AML-193 (cell line): Measurements from ENCODE around the gene BIRC7.
"Not testable (repeated sequence)": the region's sequence is repeated elsewhere in the genome, so short reads cannot be mapped to it uniquely, and the experiment has no call there.

Source experiments
- DNase-seq, 2 experiments: peaks; one replicate each; lab custom pipeline; 2025; lab: John Stamatoyannopoulos, UW

Gene BIRC7

GRCh38 chr20:63248835-63249591 is 13.3 kb downstream of the BIRC7 start:
- no peak for DNase-seq

GRCh38 chr20:63249891-63250290 is 14.2 kb downstream of the BIRC7 start:
- no peak for DNase-seq

- DNase-seq = not testable (repeated sequence)
Observed at GRCh38 chr20:63251350-63251749, 15.6 kb downstream of the BIRC7 start.

- DNase-seq = no peak
Observed at GRCh38 chr20:63252284-63252711, 16.6 kb downstream of the BIRC7 start.

- no peak for DNase-seq
Observed at GRCh38 chr20:63253065-63253437, 17.3 kb downstream of the BIRC7 start.

GRCh38 chr20:63253438-63254231 is 17.9 kb downstream of the BIRC7 start:
- no peak for DNase-seq

- no peak for DNase-seq
Observed at GRCh38 chr20:63254232-63254605, 18.5 kb downstream of the BIRC7 start, which contains the start of gene NKAIN4. Gene NKAIN4 (minus strand): TSS chr20:63254463. CDS start chr20:63254450, 13 bp downstream.

- DNase-seq = no peak
Observed at GRCh38 chr20:63254606-63255384, 19.1 kb downstream of the BIRC7 start.

GRCh38 chr20:63255931-63256704 is 20.4 kb downstream of the BIRC7 start:
- DNase-seq = no peak

- no peak for DNase-seq
Observed at GRCh38 chr20:63256954-63257353, 21.2 kb downstream of the BIRC7 start.

- no peak for DNase-seq
Observed at GRCh38 chr20:63257629-63258028, 21.9 kb downstream of the BIRC7 start.

- no peak for DNase-seq
Observed at GRCh38 chr20:63258781-63259180, 23.1 kb downstream of the BIRC7 start.

GRCh38 chr20:63259734-63260460 is 24.2 kb downstream of the BIRC7 start:
- no peak for DNase-seq

GRCh38 chr20:63260521-63260920 is 24.8 kb downstream of the BIRC7 start:
- DNase-seq = no peak

GRCh38 chr20:63261060-63261794 is 25.5 kb downstream of the BIRC7 start:
- no peak for DNase-seq

- no peak for DNase-seq
Observed at GRCh38 chr20:63261795-63262528, 26.3 kb downstream of the BIRC7 start.

- DNase-seq = no peak
Observed at GRCh38 chr20:63262836-63263235, 27.1 kb downstream of the BIRC7 start.

- no peak for DNase-seq
Observed at GRCh38 chr20:63264000-63264399, 28.3 kb downstream of the BIRC7 start.

GRCh38 chr20:63264519-63264918 is 28.8 kb downstream of the BIRC7 start:
- DNase-seq = no peak
